Neuronal stem cell (in vitro differentiated cells): ENCODE measurements around the gene GLIS1.

Experiments
- DNase-seq: peaks from one replicate; pipeline ENCODE4 v3.0.0-alpha.2; 2013; ENCODE audit warnings: low spot score
- H2AFZ ChIP-seq: one replicate; pipeline ENCODE4 v1.6.1; 2013; ENCODE audit warnings: mild to moderate bottlenecking, low read length, inconsistent platforms
- H2AK5ac ChIP-seq: 2 replicates; pipeline ENCODE4 v1.6.1; 2013; ENCODE audit warnings: low read depth, mild to moderate bottlenecking, inconsistent platforms, low read length, moderate library complexity, mixed read lengths
- H2BK120ac ChIP-seq: 2 replicates; pipeline ENCODE4 v1.6.1; 2013; ENCODE audit warnings: low read depth, mild to moderate bottlenecking, inconsistent platforms, low read length, moderate library complexity, mixed read lengths
- H2BK12ac ChIP-seq: one replicate; pipeline ENCODE4 v1.6.1; 2013; ENCODE audit warnings: low read length, inconsistent platforms
- H2BK15ac ChIP-seq: 2 replicates; pipeline ENCODE4 v1.6.1; 2013; ENCODE audit warnings: mild to moderate bottlenecking, low read length, inconsistent platforms, mixed read lengths
- H2BK5ac ChIP-seq: one replicate; pipeline ENCODE4 v1.6.1; 2013; ENCODE audit warnings: inconsistent platforms, mild to moderate bottlenecking, low read length, moderate library complexity
- H3K14ac ChIP-seq: one replicate; pipeline ENCODE4 v1.6.1; 2013; ENCODE audit warnings: low read length, inconsistent platforms
- H3K18ac ChIP-seq: 2 replicates; pipeline ENCODE4 v1.6.1; 2013; ENCODE audit warnings: low read length, inconsistent platforms
- H3K23ac ChIP-seq: 2 replicates; pipeline ENCODE4 v1.6.1; 2013; ENCODE audit warnings: low read depth, mild to moderate bottlenecking, mixed read lengths, low read length, inconsistent platforms; ENCODE audit not compliant: poor library complexity
- H3K27ac ChIP-seq: replicated peaks from 3 replicates; pipeline ENCODE4 v1.5.1; 2013; ENCODE audit warnings: low read length, inconsistent platforms
- H3K27me3 ChIP-seq, 3 experiments: 2 replicates each; pipeline ENCODE4 v1.6.1; 2013; ENCODE audit warnings: low read length in 3 of 3, mild to moderate bottlenecking in 2 of 3, inconsistent platforms in 1 of 3, low read depth in 1 of 3, mixed read lengths in 1 of 3, moderate library complexity in 1 of 3; ENCODE audit not compliant: control insufficient read depth in 3 of 3, insufficient read depth in 3 of 3
- H3K36me3 ChIP-seq, 2 donors: replicated peaks in 1 of 2; 2 replicates each; pipeline ENCODE4 v1.6.1; 2013; ENCODE audit warnings: low read length in 2 of 2; ENCODE audit not compliant: control insufficient read depth in 2 of 2, insufficient read depth in 2 of 2
- H3K4ac ChIP-seq: 2 replicates; pipeline ENCODE4 v1.6.1; 2013; ENCODE audit warnings: inconsistent platforms, mild to moderate bottlenecking, low read length, moderate library complexity
- H3K4me1 ChIP-seq, 2 donors: 1 replicate in 1 of 2; 2 replicates in 1 of 2; pipeline ENCODE4 v1.6.1; 2013; ENCODE audit warnings: low read length in 2 of 2, low read depth in 1 of 2; ENCODE audit not compliant: control insufficient read depth in 2 of 2, insufficient read depth in 1 of 2
- H3K4me2 ChIP-seq: one replicate; pipeline ENCODE4 v1.6.1; 2013; ENCODE audit warnings: mild to moderate bottlenecking, low read length, inconsistent platforms; ENCODE audit not compliant: insufficient read depth, poor library complexity, severe bottlenecking
- H3K4me3 ChIP-seq, 2 donors: 2 replicates each; pipeline ENCODE4 v1.5.1; 2013; ENCODE audit warnings: low read length in 2 of 2, mild to moderate bottlenecking in 2 of 2, inconsistent platforms in 1 of 2, moderate library complexity in 1 of 2
- H3K79me1 ChIP-seq: one replicate; pipeline ENCODE4 v1.6.1; 2013; ENCODE audit warnings: low read depth, mild to moderate bottlenecking, inconsistent platforms, low read length, moderate library complexity
- H3K9ac ChIP-seq: one replicate; pipeline ENCODE4 v1.6.1; 2013; ENCODE audit warnings: mild to moderate bottlenecking, low read depth, low read length, inconsistent platforms; ENCODE audit not compliant: poor library complexity
- H3K9me3 ChIP-seq, 2 donors: replicated peaks in 1 of 2; 2 replicates each; pipeline versions ENCODE3 to v1.6.1; 2013; ENCODE audit warnings: low read length in 2 of 2, mild to moderate bottlenecking in 2 of 2, inconsistent platforms in 1 of 2, low read depth in 1 of 2, mixed read lengths in 1 of 2, moderate library complexity in 1 of 2; ENCODE audit not compliant: control insufficient read depth in 2 of 2, insufficient read depth in 1 of 2
- H4K8ac ChIP-seq: one replicate; pipeline ENCODE4 v1.6.1; 2013; ENCODE audit warnings: low read depth, mild to moderate bottlenecking, inconsistent platforms, low read length, moderate library complexity
- H4K91ac ChIP-seq: one replicate; pipeline ENCODE4 v1.6.1; 2013; ENCODE audit warnings: low read length, low read depth, mild to moderate bottlenecking, inconsistent platforms; ENCODE audit not compliant: poor library complexity
- WGBS, 2 donors: extraction: QIAGEN DNeasy Blood & Tissue Kit; methylation state at CpG; one replicate each; pipeline ENCODE4 v1.1.7; 2013; ENCODE audit warnings: missing lambda C conversion rate in 2 of 2, mixed read lengths in 1 of 2; ENCODE audit not compliant: insufficient read length in 2 of 2, insufficient replicate concordance in 1 of 2; ENCODE audit errors: extremely low coverage in 2 of 2; 5-methylcytosine and 5-hydroxymethylcytosine counted together

The GLIS1 gene

GRCh38 chr1:53662169-53662568, 76.8 kb downstream of the GLIS1 start:
- Histone ChIP-seq H3K4ac (no peak overlapping the region), H3K36me3 (no peaks in the 10 kb centered on the region)
- WGBS, 2 donors = no CpG with 5 or more reads among the region's 11 CpGs

GRCh38 chr1:53661496-53661895, 77.5 kb downstream of the GLIS1 start:
- no peak overlapping the region for H3K27ac ChIP-seq
- H3K4me3 ChIP-seq = no peak overlapping the region
- no peak overlapping the region for H3K9ac ChIP-seq
- H2BK15ac ChIP-seq = no peak overlapping the region
- no peak overlapping the region for H3K23ac ChIP-seq
- H3K36me3 ChIP-seq = no peaks in the 10 kb centered on the region
- H3K4ac ChIP-seq = no peak overlapping the region
- H2AFZ ChIP-seq = no peak overlapping the region
- no CpG with 5 or more reads among the region's 8 CpGs for WGBS, 2 donors
- H3K18ac ChIP-seq = peak overlapping the region; percentile 49
- H3K9me3 ChIP-seq = no peaks in the 10 kb centered on the region
- no peak overlapping the region for H2AK5ac ChIP-seq
- no peaks in the 10 kb centered on the region for H3K79me1 ChIP-seq
- H3K4me1 ChIP-seq = peaks cover 0 to 2% of the 10 kb centered on the region in 2 donors
- H4K91ac ChIP-seq = no peak overlapping the region
- no peak overlapping the region for H3K14ac ChIP-seq
- H4K8ac ChIP-seq = no peak overlapping the region
- H3K27me3 ChIP-seq = peaks cover 0 to 6% (median 0%) of the 10 kb centered on the region in 3 experiments
- no peak overlapping the region for H2BK5ac ChIP-seq
- no peak overlapping the region for H2BK12ac ChIP-seq
- H3K4me2 ChIP-seq = no peak overlapping the region
- no peak for DNase-seq
- no peak overlapping the region for H2BK120ac ChIP-seq

More at GRCh38 chr1:53662169-53662568, 76.8 kb downstream of the GLIS1 start:
- Histone ChIP-seq H3K18ac (no peak overlapping the region), H3K14ac (no peak overlapping the region), H3K79me1 (no peaks in the 10 kb centered on the region), H3K9ac (no peak overlapping the region), H2BK5ac (no peak overlapping the region), H2AK5ac (no peak overlapping the region), H4K91ac (no peak overlapping the region), H2BK12ac (no peak overlapping the region), H3K4me1 (peaks cover 0 to 2% of the 10 kb centered on the region in 2 donors), H2BK15ac (no peak overlapping the region), H3K9me3 (no peaks in the 10 kb centered on the region), H2AFZ (no peak overlapping the region), H4K8ac (no peak overlapping the region), H3K23ac (no peak overlapping the region), H2BK120ac (no peak overlapping the region), H3K4me2 (no peak overlapping the region), H3K27ac (no peak overlapping the region), H3K4me3 (no peak overlapping the region), H3K27me3 (peaks cover 0 to 13% (median 0%) of the 10 kb centered on the region in 3 experiments)
- DNase-seq = no peak

- Histone ChIP-seq H3K4ac (no peak overlapping the region), H3K4me3 (no peak overlapping the region), H4K8ac (no peak overlapping the region), H3K27me3 (peaks cover 0 to 7% (median 0%) of the 10 kb centered on the region in 3 experiments), H3K36me3 (no peaks in the 10 kb centered on the region), H3K14ac (peak overlapping the region; percentile 50), H2BK5ac (no peak overlapping the region), H3K4me2 (no peak overlapping the region), H3K9ac (no peak overlapping the region), H3K18ac (no peak overlapping the region), H3K9me3 (no peaks in the 10 kb centered on the region), H2BK12ac (no peak overlapping the region), H3K79me1 (no peaks in the 10 kb centered on the region), H3K23ac (peak overlapping the region; percentile 39), H3K27ac (no peak overlapping the region), H2BK120ac (no peak overlapping the region), H3K4me1 (peaks cover 0 to 2% of the 10 kb centered on the region in 2 donors), H4K91ac (no peak overlapping the region), H2AFZ (no peak overlapping the region), H2AK5ac (peak overlapping the region; percentile 18), H2BK15ac (peak overlapping the region; percentile 24)
- no CpG with 5 or more reads among the region's 3 CpGs for WGBS, 2 donors
- no peak for DNase-seq
Observed at GRCh38 chr1:53660666-53661065, 78.3 kb downstream of the GLIS1 start.

GRCh38 chr1:53659436-53659835, 79.5 kb downstream of the GLIS1 start:
- H2BK15ac ChIP-seq = no peak overlapping the region
- no peak overlapping the region for H3K9ac ChIP-seq
- H2BK5ac ChIP-seq = no peak overlapping the region
- no peak overlapping the region for H3K18ac ChIP-seq
- H3K27ac ChIP-seq = no peak overlapping the region
- WGBS, 2 donors = no CpG with 5 or more reads among the region's 2 CpGs
- H3K4me3 ChIP-seq = no peak overlapping the region
- H3K14ac ChIP-seq = no peak overlapping the region
- H2BK120ac ChIP-seq = no peak overlapping the region
- no peak overlapping the region for H3K23ac ChIP-seq
- no peak for DNase-seq
- H3K79me1 ChIP-seq = no peaks in the 10 kb centered on the region
- no peaks in the 10 kb centered on the region for H3K9me3 ChIP-seq
- no peak overlapping the region for H2AFZ ChIP-seq
- no peak overlapping the region for H4K91ac ChIP-seq
- no peaks in the 10 kb centered on the region for H3K36me3 ChIP-seq
- H4K8ac ChIP-seq = no peak overlapping the region
- H2AK5ac ChIP-seq = no peak overlapping the region
- no peak overlapping the region for H2BK12ac ChIP-seq
- no peak overlapping the region for H3K4me2 ChIP-seq
- H3K27me3 ChIP-seq = peaks cover 0 to 12% (median 0%) of the 10 kb centered on the region in 3 experiments
- peaks cover 0 to 2% of the 10 kb centered on the region in 2 donors for H3K4me1 ChIP-seq
- no peak overlapping the region for H3K4ac ChIP-seq
